ENCODE results near the gene APC.

Gene APC

GRCh38 chr5:112755703-112756102, 18.0 kb downstream of the APC start:
- DNase-seq (ENCODE audit: low spot score): no peak
- TF ChIP-seq, protein P1, sequence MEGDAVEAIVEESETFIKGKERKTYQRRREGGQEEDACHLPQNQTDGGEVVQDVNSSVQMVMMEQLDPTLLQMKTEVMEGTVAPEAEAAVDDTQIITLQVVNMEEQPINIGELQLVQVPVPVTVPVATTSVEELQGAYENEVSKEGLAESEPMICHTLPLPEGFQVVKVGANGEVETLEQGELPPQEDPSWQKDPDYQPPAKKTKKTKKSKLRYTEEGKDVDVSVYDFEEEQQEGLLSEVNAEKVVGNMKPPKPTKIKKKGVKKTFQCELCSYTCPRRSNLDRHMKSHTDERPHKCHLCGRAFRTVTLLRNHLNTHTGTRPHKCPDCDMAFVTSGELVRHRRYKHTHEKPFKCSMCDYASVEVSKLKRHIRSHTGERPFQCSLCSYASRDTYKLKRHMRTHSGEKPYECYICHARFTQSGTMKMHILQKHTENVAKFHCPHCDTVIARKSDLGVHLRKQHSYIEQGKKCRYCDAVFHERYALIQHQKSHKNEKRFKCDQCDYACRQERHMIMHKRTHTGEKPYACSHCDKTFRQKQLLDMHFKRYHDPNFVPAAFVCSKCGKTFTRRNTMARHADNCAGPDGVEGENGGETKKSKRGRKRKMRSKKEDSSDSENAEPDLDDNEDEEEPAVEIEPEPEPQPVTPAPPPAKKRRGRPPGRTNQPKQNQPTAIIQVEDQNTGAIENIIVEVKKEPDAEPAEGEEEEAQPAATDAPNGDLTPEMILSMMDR (IDR thresholded peaks at IDR 0.05; ENCODE audit: extremely low read depth, missing control alignments): no peak

GRCh38 chr5:112757468-112758208, 20.0 kb downstream of the APC start:
- DNase-seq (ENCODE audit: low spot score): peak; percentile 33
- TF ChIP-seq, protein P1 (IDR thresholded peaks at IDR 0.05; ENCODE audit: extremely low read depth, missing control alignments): peak; percentile 42

DNA sequence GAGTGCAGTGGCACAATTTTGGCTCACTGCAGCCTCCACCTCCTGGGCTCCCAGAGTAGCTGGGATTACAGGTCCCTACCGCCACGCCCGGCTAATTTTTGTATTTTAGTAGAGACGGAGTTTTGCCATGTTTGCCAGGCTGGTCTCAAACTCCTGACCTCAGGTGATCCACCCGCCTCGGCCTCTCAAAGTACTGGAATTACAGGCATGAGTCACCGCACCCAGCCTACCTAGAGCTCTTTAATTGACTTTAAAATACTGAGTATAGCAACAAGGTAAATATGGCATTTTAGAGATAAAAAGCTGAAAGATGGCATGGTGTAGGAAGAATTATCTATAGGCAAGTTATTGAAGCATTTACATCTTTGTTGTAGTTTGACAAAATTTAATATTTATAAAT, 21.0 kb downstream of the APC start:
- DNase-seq (ENCODE audit: low spot score): no peak
- TF ChIP-seq, protein P1 (IDR thresholded peaks at IDR 0.05; ENCODE audit: extremely low read depth, missing control alignments): no peak

DNA sequence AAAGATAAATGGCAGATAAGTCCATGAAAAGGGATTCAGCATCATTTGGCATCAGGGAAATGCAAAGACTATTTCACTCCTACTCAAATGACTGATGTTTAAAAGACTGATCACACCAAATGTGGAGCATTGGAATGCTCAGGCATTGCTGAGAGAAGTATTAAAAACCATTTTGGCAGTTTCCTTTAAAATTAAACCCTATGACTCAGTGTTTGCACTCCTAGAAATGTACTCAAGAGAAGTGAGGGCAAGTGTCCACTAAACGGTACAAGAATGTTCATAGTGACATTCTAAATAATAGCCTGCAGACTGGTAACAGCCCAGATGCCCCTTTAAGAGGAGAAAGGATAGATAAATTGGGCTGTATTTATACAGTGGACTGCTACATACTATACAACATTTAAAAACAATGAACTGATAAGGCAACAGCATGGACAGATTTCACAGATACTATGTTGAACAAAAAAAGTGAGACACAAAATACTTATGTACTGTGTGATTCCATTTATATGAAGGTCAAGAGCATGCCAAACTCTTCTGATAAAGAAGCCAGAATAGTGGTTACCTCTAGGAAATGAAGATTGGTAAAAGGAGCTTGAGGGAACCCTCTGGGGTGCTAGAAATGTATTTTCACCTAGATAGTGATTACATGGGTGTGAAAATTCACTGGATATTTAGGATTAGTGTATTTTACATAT, 24.6 kb downstream of the APC start:
- TF ChIP-seq, protein P1 (IDR thresholded peaks at IDR 0.05; ENCODE audit: extremely low read depth, missing control alignments): no peak
- DNase-seq (ENCODE audit: low spot score): no peak

- TF ChIP-seq, protein P1 (IDR thresholded peaks at IDR 0.05; ENCODE audit: extremely low read depth, missing control alignments): no peak
- no peak for DNase-seq (ENCODE audit: low spot score)
Measured at GRCh38 chr5:112763165-112763564, 25.5 kb downstream of the APC start.

DNA sequence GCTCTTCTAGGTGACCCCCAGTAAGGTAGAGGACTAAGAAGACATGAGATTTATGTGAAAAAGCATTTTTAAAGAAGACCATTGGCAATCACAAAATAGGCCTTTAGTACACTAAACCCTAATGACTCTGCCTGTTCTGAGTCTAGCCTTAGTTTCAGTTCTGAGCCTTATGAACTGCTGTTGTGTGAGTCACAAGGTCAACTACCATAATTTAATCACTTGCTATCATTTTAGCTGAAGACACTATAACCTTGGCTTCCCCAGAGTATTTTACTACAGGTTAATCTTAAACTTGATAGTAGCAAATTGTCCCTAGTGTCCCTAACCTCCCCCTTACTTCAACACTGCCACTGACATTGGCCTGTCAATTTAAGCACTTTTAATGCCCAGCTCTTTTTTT, 34.4 kb downstream of the APC start:
- DNase-seq (ENCODE audit: low spot score): no peak
- TF ChIP-seq, protein P1 (IDR thresholded peaks at IDR 0.05; ENCODE audit: extremely low read depth, missing control alignments): no peak

GRCh38 chr5:112776301-112776856, 38.7 kb downstream of the APC start:
- no peak for DNase-seq (ENCODE audit: low spot score)
- TF ChIP-seq, protein P1 (IDR thresholded peaks at IDR 0.05; ENCODE audit: extremely low read depth, missing control alignments): no peak
